Neural cell (in vitro differentiated cells): Measurements from ENCODE around the gene MOGAT3. TPM values are rescaled to one million over a fixed set of nuclear protein-coding genes. Genes with fewer than 3 reads are reported as not detected.

Experiments
- H2AFZ ChIP-seq: fragments of 200-600, 300-800 bp; sonication (generic), shearing (Covaris generic); 2 replicates; pipeline ENCODE4 v1.6.0; 2014; ENCODE audit warnings: low read depth, mild to moderate bottlenecking, antibody characterized with exemption, low read length, moderate library complexity
- H3F3A ChIP-seq: fragments of 200-600 bp; shearing (Covaris generic); 2 replicates; pipeline ENCODE4 v1.6.1; 2016; ENCODE audit warnings: mild to moderate bottlenecking, moderate library complexity, mixed read lengths, antibody characterized with exemption, low read length; ENCODE audit not compliant: insufficient read depth, poor library complexity, severe bottlenecking
- H3K27ac ChIP-seq: fragments of 200-600, 300-800 bp; sonication (generic), shearing (Covaris generic); 2 replicates; pipeline ENCODE4 v1.5.1; 2014; ENCODE audit warnings: mild to moderate bottlenecking, low read length, moderate library complexity
- H3K27me3 ChIP-seq: fragments of 300-800, 200-600 bp; sonication (generic), shearing (Covaris generic); 2 replicates; pipeline ENCODE4 v1.6.0; 2014; ENCODE audit warnings: mild to moderate bottlenecking, low read depth, low read length, moderate library complexity; ENCODE audit not compliant: insufficient read depth
- H3K36me3 ChIP-seq: fragments of 300-800, 200-600 bp; sonication (generic), shearing (Covaris generic); 2 replicates; pipeline ENCODE4 v1.5.1; 2014; ENCODE audit warnings: mild to moderate bottlenecking, antibody characterized with exemption, low read length, moderate library complexity; ENCODE audit not compliant: insufficient read depth
- H3K4me2 ChIP-seq: fragments of 300-800, 200-600 bp; sonication (generic), shearing (Covaris generic); 2 replicates; pipeline ENCODE4 v1.6.0; 2014; ENCODE audit warnings: mild to moderate bottlenecking, low read length
- H3K4me3 ChIP-seq: fragments of 300-800, 200-600 bp; sonication (generic), shearing (Covaris generic); 2 replicates; pipeline ENCODE4 v1.5.1; 2014; ENCODE audit warnings: mild to moderate bottlenecking, low read length, moderate library complexity
- H3K79me2 ChIP-seq: fragments of 200-600 bp; shearing (Covaris generic); replicated peaks from 2 replicates; pipeline ENCODE4 v1.6.0; 2014; ENCODE audit warnings: mild to moderate bottlenecking, low read length, moderate library complexity; ENCODE audit not compliant: insufficient read depth
- H3K9ac ChIP-seq: fragments of 300-800, 200-600 bp; sonication (generic), shearing (Covaris generic); 2 replicates; pipeline ENCODE4 v1.6.1; 2016; ENCODE audit warnings: mild to moderate bottlenecking, low read length, mixed read lengths
- H3K9me2 ChIP-seq: fragments of 200-600 bp; shearing (Covaris generic); 2 replicates; pipeline ENCODE4 v1.6.1; 2016; ENCODE audit warnings: mild to moderate bottlenecking, low read length, mixed read lengths; ENCODE audit not compliant: insufficient read depth
- H3K9me3 ChIP-seq: fragments of 200-600, 300-800 bp; sonication (generic), shearing (Covaris generic); 2 replicates; pipeline ENCODE4 v1.6.1; 2016; ENCODE audit warnings: mild to moderate bottlenecking, mixed run types, low read length, moderate library complexity, mixed read lengths
- H4K20me1 ChIP-seq: fragments of 200-600 bp; shearing (Covaris generic); 2 replicates; pipeline ENCODE4 v1.6.1; 2016; ENCODE audit warnings: mild to moderate bottlenecking, mixed run types; ENCODE audit not compliant: insufficient read depth
- CTCF ChIP-seq: fragments of 450-650 bp; IDR thresholded peaks from 2 replicates; pipeline ENCODE4 v1.5.1; 2014; ENCODE audit warnings: antibody characterized with exemption, mild to moderate bottlenecking, moderate library complexity; ENCODE audit not compliant: poor library complexity, severe bottlenecking
- EP300 ChIP-seq: fragments of 450-650 bp; conservative IDR thresholded peaks from 2 replicates; pipeline ENCODE4 v1.6.1; 2014; ENCODE audit warnings: antibody characterized with exemption, mild to moderate bottlenecking, moderate library complexity; ENCODE audit not compliant: poor library complexity, severe bottlenecking
- EZH2 ChIP-seq: fragments of 200-600, 300-800 bp; shearing (Covaris generic), sonication (generic); IDR thresholded peaks from 2 replicates; pipeline ENCODE4 v1.6.1; 2014; ENCODE audit warnings: antibody characterized with exemption, low read length, borderline replicate concordance, mild to moderate bottlenecking; ENCODE audit not compliant: insufficient read depth, poor library complexity, severe bottlenecking
- MXI1 ChIP-seq: fragments of 450-650 bp; conservative IDR thresholded peaks from 2 replicates; pipeline ENCODE4 v1.6.1; 2014; ENCODE audit warnings: antibody characterized with exemption, mild to moderate bottlenecking; ENCODE audit not compliant: poor library complexity, severe bottlenecking
- POLR2AphosphoS5 ChIP-seq: IDR thresholded peaks from 2 replicates; pipeline ENCODE4 v1.6.1; 2012
- RAD21 ChIP-seq: fragments of 450-650 bp; conservative IDR thresholded peaks from 2 replicates; pipeline ENCODE4 v1.6.1; 2014; ENCODE audit warnings: antibody characterized with exemption, mild to moderate bottlenecking, moderate library complexity
- REST ChIP-seq: IDR thresholded peaks from 2 replicates; pipeline ENCODE4 v1.6.1; 2012; ENCODE audit warnings: borderline replicate concordance
- SMC3 ChIP-seq: fragments of 450-650 bp; conservative IDR thresholded peaks from 2 replicates; pipeline ENCODE4 v1.6.1; 2014; ENCODE audit warnings: antibody characterized with exemption, mild to moderate bottlenecking, moderate library complexity; ENCODE audit not compliant: poor library complexity
- TAF1 ChIP-seq: IDR thresholded peaks from 2 replicates; pipeline ENCODE4 v1.6.1; 2012; ENCODE audit warnings: low read depth
- polyA minus RNA-seq: library from RNA; depleted of rRNA, polyadenylated mRNA; stranded (reverse); fragments of >200 nt; gene quantifications from 2 replicates; pipeline ENCODE4 v1.2.3, GENCODE V29; 2014
- polyA plus RNA-seq: library from polyadenylated mRNA; depleted of rRNA; stranded (reverse); fragments of >200 nt; gene quantifications from 2 replicates; pipeline ENCODE4 v1.2.3, GENCODE V29; 2014

Gene MOGAT3, protein sequence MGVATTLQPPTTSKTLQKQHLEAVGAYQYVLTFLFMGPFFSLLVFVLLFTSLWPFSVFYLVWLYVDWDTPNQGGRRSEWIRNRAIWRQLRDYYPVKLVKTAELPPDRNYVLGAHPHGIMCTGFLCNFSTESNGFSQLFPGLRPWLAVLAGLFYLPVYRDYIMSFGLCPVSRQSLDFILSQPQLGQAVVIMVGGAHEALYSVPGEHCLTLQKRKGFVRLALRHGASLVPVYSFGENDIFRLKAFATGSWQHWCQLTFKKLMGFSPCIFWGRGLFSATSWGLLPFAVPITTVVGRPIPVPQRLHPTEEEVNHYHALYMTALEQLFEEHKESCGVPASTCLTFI
- polyA plus RNA-seq (not detected in 2 replicates), polyA minus RNA-seq (not detected in 2 replicates)

DNA sequence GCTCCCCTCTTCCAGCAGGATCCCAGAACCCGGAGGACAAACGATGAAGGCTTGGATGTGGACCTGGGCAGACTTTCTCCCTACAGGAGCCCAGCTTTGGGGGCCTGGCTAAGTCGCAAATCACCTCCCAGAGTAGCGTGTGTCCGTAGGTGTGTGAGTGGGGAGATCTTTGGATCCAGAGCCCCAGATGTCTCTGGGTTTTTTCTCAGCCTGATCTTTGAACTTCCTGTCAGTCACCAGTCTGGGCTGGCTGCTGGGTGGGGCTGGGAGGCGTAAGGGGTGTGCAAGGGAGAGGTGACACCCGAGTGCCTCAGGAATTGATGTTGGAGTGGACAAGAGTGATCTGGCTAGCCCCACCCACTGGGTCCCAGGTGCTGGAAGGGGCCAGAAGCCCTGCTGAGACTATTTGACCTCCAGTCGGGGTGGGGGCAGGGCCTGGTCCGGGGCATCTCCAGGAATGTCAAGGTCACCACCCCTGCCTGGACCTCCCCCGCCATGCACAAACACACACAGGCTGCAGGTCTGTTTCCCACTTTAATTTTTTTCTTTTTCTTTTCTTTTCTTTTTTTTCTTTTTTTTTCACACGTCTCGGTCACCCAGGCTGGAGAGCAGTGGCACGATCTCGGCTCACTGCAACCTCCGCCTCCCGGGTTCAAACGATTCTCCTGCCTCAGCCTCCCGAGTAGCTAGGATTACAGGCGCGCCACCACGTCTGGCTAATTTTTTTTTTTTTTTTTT lies at the start of gene MOGAT3:
Gene MOGAT3, minus strand, starts transcription at position 175 of the 738 bp plus-strand sequence. CDS start 182 bp downstream, outside the sequence.
- no peak within 1 kb of the TSS for H3K4me2 ChIP-seq
- H3K4me3 ChIP-seq = no peak within 1 kb of the TSS
- H3K9ac ChIP-seq = no peak within 1 kb of the TSS
- H3K36me3 ChIP-seq = no peaks in the 10 kb centered on the region
- no peaks in the 10 kb centered on the region for H3K79me2 ChIP-seq
- H4K20me1 ChIP-seq = no peaks in the 10 kb centered on the region
- no peaks in the 10 kb centered on the region for H3K9me2 ChIP-seq
- no peak within 1 kb of the TSS for H2AFZ ChIP-seq
- no peaks in the 10 kb centered on the region for H3K9me3 ChIP-seq
- H3K27me3 ChIP-seq = peaks cover 31% of the 10 kb centered on the region
- TF ChIP-seq REST = no peak
- no peak for TF ChIP-seq POLR2AphosphoS5
- no peak for TF ChIP-seq RAD21
- no peak for TF ChIP-seq MXI1
- TF ChIP-seq EP300 = no peak
- no peak within 1 kb of the TSS for H3K27ac ChIP-seq
- H3F3A ChIP-seq = no peaks in the 10 kb centered on the region

- peaks cover 25% of the 10 kb centered on the region for H3K79me2 ChIP-seq
Measured at GRCh38 chr7:101250324-101250723, 49.5 kb upstream of the MOGAT3 start.

More at GRCh38 chr7:101250324-101250723, 49.5 kb upstream of the MOGAT3 start:
- Histone ChIP-seq H3K27me3 (no peaks in the 10 kb centered on the region), H3F3A (no peaks in the 10 kb centered on the region), H4K20me1 (no peaks in the 10 kb centered on the region), H3K9me2 (no peaks in the 10 kb centered on the region), H3K4me3 (peak overlapping the region; percentile 96), H3K9ac (no peak overlapping the region), H3K9me3 (no peaks in the 10 kb centered on the region), H3K4me2 (no peak overlapping the region), H3K36me3 (no peaks in the 10 kb centered on the region), H2AFZ (no peak overlapping the region), H3K27ac (no peak overlapping the region)
- TF ChIP-seq TAF1 = no peak
- no peak for TF ChIP-seq MXI1
- TF ChIP-seq EP300 = no peak
- TF ChIP-seq EZH2 = no peak
- no peak for TF ChIP-seq POLR2AphosphoS5
- no peak for TF ChIP-seq REST
- TF ChIP-seq CTCF = no peak
- no peak for TF ChIP-seq SMC3
- no peak for TF ChIP-seq RAD21
